ENCODE measurements around the gene SGK1. TPM values are rescaled to one million over a fixed set of nuclear protein-coding genes. Genes with fewer than 3 reads are reported as not detected.

SGK1 gene
- total and polyA plus RNA-seq, 10 of the 15 experiments (the other 5 are each of a cell fraction or from before 2014, with no cell fraction given): 0.62 to 5.1 (median 2.9) TPM

DNA sequence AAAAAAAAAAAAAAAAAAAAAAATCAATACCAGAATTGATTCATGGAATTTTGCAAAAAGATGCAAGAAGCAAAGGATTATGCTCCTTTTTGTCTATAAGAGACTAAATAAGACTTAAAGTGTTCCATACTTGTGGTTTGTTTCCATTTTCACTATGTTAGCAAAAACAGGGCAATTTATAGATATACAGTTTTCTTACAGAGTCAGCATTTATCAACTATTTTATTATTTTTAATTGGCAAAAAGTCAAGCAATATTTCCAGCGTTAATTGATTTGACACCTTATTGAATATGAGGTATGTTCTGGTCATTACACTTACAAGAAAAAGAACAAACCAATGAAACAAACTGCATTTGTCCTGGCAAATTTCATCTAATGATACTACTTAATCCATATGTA lies 5.4 kb upstream of the SGK1 start:
- Histone ChIP-seq H3K9ac (ENCODE audit: control insufficient read depth, insufficient read depth, low read length) (no peak overlapping the region), H3K79me2 (ENCODE audit: control insufficient read depth, insufficient read depth, low read length) (no peaks in the 10 kb centered on the region), H2AFZ (ENCODE audit: control insufficient read depth, low read depth, low read length) (no peak overlapping the region), H3K36me3 (ENCODE audit: control insufficient read depth in 2 of 2, insufficient read depth in 2 of 2, low read length in 1 of 2) (no peaks in the 10 kb centered on the region), H4K20me1 (ENCODE audit: control insufficient read depth, insufficient read depth) (no peaks in the 10 kb centered on the region), H3K4me1 (ENCODE audit: control insufficient read depth, insufficient read depth, low read length) (no peaks in the 10 kb centered on the region), H3K4me3 (no peak overlapping the region), H3K27ac (ENCODE audit: control insufficient read depth, insufficient read depth) (no peak overlapping the region), H3K4me2 (ENCODE audit: control insufficient read depth, insufficient read depth) (no peak overlapping the region), H3K27me3 (replicated peaks in 1 of 2; ENCODE audit: control insufficient read depth in 2 of 2, insufficient read depth in 2 of 2, low read length in 1 of 2) (peaks cover 2 to 3% of the 10 kb centered on the region in 2 experiments; a peak in 2 of 4 replicates), H3K9me3 (replicated peaks; ENCODE audit: control insufficient read depth, insufficient read depth, low read length) (peaks cover 5% of the 10 kb centered on the region; the same call in 2 of the 3 replicates)
- FAIRE-seq (no peak), DNase-seq (ENCODE audit: low read depth, low spot score) (no peak), ATAC-seq (no peak)
- in situ Hi-C loops (cut with MboI) (no loop called here), intact Hi-C loops (cut with micrococcal nuclease; ENCODE audit: unreplicated experiment) (no loop called here)
- no TSS peak for BruUV-seq (replicated peaks)
- TF ChIP-seq, protein P1, sequence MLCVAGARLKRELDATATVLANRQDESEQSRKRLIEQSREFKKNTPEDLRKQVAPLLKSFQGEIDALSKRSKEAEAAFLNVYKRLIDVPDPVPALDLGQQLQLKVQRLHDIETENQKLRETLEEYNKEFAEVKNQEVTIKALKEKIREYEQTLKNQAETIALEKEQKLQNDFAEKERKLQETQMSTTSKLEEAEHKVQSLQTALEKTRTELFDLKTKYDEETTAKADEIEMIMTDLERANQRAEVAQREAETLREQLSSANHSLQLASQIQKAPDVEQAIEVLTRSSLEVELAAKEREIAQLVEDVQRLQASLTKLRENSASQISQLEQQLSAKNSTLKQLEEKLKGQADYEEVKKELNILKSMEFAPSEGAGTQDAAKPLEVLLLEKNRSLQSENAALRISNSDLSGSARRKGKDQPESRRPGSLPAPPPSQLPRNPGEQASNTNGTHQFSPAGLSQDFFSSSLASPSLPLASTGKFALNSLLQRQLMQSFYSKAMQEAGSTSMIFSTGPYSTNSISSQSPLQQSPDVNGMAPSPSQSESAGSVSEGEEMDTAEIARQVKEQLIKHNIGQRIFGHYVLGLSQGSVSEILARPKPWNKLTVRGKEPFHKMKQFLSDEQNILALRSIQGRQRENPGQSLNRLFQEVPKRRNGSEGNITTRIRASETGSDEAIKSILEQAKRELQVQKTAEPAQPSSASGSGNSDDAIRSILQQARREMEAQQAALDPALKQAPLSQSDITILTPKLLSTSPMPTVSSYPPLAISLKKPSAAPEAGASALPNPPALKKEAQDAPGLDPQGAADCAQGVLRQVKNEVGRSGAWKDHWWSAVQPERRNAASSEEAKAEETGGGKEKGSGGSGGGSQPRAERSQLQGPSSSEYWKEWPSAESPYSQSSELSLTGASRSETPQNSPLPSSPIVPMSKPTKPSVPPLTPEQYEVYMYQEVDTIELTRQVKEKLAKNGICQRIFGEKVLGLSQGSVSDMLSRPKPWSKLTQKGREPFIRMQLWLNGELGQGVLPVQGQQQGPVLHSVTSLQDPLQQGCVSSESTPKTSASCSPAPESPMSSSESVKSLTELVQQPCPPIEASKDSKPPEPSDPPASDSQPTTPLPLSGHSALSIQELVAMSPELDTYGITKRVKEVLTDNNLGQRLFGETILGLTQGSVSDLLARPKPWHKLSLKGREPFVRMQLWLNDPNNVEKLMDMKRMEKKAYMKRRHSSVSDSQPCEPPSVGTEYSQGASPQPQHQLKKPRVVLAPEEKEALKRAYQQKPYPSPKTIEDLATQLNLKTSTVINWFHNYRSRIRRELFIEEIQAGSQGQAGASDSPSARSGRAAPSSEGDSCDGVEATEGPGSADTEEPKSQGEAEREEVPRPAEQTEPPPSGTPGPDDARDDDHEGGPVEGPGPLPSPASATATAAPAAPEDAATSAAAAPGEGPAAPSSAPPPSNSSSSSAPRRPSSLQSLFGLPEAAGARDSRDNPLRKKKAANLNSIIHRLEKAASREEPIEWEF (IDR thresholded peaks at IDR 0.05; ENCODE audit: insufficient replicate concordance, low read depth, low read length): no peak
- TF ChIP-seq MYB (IDR thresholded peaks at IDR 0.05; ENCODE audit: borderline replicate concordance, low read depth, low read length) (no peak), EP300 (IDR thresholded peaks at IDR 0.05; ENCODE audit: borderline replicate concordance in 1 of 2, control insufficient read depth in 1 of 2, low read depth in 2 of 2, low read length in 2 of 2) (no peak), RFX5 (IDR thresholded peaks at IDR 0.05; ENCODE audit: low read depth, low read length) (no peak)
- ChIA-PET POLR2A (interaction anchor here (0.7 kb wide), 1 partner anchor 46 kb away, joined by 3 read pairs; no protein-coding TSS in a partner anchor), RAD21 (ENCODE audit: unreplicated experiment) (interaction anchor here (0.7 kb wide), 1 partner anchor 9 kb away, joined by 4 read pairs; no protein-coding TSS in a partner anchor), CTCF (no interaction called here), SMC1A (ENCODE audit: uncharacterized antibody, unreplicated experiment) (interaction anchor here (0.5 to 1.1 kb wide), 2 partner anchors 86 to 1100 kb away, joined by 3 read pairs; no protein-coding TSS in a partner anchor)
- 72% methylated on average over 1 of the region's 1 CpG for WGBS (ENCODE audit: insufficient coverage, insufficient replicate concordance, low lambda C conversion rate, missing lambda C conversion rate)
